ENCODE measurements around the gene SLC45A3.
A peak's percentile ranks its signal among the peaks of the same experiment; 100 is the strongest.

Gene SLC45A3

DNA sequence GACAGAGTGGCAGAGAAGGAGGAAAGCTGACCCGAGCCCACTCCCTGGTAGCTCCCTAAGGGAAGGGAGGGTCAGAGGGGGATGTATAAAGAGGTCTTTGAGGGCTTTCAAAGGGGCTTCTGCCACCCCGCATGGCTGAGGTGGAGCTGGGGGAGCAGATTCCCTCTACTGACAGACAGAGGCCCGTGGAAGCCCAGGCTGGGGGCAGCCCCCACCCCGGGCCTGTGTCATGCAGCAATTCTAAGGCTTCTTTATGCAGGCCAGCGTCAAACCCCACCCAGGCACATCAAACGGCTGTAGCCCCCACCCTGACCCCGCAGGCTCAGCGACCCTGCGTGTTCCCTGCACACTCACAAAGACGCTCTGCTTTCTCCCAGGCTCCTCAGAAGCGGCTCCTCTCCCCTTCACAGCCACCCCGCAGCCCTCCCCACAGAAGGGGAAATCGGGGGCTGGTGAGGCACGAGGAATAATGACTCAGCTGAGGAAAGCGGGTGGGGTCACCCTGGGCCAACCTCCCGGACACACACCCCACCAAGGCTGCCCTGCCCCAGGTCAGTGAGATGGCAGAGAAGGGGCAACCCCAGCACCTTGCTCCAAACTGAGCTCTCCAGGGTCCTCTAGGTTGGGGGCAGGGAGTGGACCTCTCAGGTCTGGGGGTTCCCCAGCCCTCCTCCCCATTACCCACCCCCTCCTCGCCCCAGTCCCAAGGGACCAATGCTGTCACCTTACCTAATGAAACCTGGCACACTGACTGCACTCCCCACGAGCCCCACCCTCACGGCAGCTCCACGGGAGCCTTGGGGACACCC, 10.8 kb downstream of the SLC45A3 start:
- no peak for DNase-seq (ENCODE audit: low read depth)

DNA sequence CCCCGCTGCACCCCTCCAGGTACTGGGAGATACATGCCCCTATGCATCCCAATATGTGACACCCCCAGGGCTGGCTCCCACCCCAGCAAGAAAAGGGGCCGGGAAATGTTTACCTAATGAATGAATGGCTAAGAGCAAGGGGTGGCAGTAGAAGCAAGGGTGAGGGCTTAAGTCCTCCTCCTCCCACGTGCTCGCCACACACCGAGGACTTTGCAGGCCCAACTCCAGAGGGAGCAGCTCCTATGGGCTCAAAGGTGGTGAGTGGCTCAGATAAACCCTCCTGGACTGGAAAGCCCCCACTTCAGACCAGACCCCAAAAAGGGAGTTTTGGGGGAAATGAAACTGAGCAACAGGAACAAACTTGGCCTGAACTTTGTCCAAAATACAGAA, 11.4 kb downstream of the SLC45A3 start:
- no peak for DNase-seq (ENCODE audit: low read depth)

DNA sequence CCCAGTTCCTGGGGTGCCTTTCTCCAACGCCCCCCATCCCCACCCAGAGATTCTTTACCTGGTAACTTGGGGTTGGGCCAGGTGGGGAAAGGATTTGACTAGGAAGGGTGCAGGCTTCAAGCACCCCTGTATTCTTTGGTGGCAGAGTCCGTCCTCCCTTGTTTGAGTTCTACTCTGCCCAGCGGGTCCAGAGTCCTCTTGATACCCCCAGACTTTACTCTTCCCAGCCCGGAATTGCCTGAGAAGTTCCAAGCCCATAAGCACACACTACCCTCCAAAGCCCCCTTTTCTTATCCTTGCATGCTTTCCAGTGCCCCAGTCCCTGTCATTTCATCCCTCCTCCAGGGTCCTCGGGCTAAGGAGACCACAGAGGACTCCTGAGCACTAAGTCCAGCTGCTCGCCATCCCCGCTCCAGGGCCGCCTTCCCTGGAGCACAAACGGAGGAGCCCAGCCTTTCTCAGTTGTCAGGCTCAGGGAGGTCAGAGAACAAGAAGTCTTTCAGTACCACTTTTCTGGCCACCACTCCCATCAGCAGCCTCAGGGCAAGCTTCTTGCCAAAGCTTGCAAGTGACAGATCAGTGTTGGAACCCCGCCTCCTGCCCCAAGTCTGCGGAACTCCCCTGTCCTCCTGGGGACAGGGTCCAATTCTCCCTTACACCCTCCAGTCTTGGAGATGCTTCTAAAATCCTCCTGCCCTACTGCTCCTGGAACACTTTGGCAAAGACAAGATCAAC, 12.2 kb downstream of the SLC45A3 start:
- no peak for DNase-seq (ENCODE audit: low read depth)

DNA sequence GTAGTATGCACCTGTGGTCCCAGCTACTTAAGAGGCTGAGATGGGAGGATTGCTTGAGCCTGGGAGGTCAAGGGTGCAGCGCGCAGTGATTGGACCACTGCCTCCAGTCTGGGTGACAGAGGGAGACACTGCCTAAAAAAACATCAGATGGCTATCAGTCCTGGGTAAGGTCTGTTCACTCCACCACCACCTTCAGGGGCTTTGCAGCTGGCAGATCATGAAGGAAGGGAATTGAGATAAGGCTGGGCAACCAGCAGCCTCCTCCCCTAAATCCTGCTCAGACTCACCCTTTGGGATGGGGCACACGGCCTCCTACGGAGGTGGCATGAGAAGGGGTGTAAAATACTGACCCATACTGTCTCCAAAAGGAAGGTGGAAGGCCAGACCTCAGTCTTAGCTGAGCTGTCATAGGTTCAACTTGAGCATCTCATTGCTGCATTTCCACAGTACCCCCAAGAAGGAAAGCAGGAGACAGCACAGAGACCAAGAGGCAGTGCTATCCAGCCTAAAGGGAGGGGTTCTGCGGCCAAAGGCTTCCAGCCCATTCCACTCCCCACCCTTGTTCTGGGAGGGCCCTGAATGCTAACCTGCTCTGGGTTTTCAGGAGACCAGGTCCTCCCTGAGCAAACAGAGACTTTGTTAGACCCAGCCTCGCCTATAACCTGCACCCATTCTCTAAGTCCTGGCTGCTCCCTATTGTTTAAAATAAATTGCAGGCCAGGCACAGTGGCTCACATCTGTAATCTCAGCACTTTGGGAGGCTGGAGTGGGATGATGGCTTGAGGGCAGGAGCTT, 13.7 kb downstream of the SLC45A3 start:
- DNase-seq (ENCODE audit: low read depth) = no peak

DNA sequence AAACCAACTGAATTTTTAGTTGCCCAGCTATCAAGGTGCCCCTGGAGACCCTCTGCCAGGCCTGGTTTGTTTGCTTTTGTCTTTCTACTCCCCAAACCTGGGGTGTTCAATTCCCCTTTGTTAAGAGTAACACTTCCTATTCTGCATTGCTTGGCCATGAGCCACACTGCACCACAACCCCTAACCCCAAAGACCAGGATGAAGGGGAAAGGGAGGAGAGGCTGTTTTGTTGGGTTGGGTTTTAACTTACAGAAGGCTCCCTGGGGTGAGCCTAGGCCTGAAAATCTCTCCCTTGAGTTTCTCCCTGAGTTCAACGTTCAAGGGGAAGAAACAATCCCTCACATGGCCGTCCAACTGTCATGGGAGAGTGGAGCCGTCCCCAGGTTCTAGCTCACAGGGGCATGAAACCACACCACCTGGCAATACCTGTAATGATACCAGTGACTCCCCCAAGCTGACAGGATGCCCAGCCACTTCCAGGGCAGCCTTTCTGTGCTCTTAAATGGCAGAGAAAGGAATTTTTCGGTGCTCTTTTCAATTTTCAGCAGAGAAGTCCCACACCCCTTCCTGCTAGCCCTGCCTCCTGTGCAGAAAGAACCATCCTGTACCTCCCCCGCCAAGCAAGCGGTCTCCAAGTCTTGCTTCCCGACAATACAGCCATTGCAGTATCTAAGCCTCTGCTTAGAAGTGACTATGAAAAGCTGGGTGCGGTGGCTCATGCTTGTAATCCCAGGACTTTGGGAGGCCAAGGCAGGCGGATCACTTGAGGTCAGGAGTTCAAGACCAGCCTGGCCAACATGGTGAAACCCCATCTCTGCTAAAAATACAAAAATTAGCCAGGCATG, 14.9 kb downstream of the SLC45A3 start:
- no peak for DNase-seq (ENCODE audit: low read depth)

DNA sequence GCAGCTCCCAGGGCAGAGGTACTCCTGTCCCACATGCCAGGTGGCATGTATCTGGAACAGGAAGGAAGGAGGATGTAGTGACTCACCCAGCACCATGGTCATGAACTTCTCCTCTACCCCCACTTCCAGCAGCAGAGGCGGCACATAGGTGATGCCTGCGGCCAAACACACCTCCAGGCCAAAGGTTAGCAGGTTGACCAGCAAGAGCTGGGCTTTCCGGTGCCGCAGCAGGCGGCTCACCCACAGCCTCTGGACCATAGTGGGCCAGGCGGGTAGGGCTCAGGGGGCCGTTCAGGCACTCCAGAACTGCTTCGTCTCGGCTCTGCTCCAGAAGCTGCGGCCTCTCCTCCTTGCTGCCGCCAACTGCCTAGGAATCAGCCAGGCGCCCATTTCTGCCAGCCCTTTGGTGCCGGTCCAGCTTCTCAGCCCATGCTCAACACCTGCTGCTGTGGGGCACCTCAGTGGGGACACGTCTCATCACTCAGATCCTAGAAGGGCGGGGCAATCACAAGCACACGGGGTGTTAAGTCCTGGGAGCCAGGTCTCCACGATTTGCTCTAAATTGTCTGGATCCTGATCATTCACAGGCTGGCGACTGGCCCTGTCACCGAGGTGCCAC, 15.8 kb downstream of the SLC45A3 start:
- no peak for DNase-seq (ENCODE audit: low read depth)

DNA sequence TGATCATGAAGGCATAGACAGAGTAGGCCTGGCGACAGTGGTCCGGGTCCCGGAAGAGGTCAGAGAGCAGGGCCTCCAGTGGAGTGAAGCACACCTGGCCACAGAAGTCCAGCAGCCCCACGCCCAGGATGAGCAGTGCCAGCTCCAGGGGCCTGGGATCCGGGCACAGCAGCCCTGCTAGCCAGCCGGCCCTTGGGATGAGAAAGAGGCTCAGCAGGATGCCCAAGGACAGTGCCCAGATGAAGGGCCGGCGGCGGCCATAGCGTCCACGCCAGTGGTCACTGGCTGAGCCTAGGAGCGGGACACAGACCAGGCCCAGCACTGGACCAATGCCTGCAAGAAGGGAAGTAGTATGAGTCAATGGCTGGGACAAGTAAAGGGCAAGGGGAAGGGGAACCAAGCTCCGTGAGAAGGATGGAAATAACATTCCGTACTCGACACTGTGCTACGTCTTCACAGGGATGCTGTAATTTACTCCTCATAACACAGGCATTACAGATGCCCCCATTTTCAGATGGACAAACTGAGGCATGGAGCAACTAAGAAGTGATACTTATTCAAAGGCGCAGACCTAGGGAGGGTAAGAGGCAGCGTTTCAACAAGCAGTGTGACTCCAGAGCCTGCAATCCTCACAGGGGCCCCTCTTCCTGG, 16.9 kb downstream of the SLC45A3 start:
- no peak for DNase-seq (ENCODE audit: low read depth)

DNA sequence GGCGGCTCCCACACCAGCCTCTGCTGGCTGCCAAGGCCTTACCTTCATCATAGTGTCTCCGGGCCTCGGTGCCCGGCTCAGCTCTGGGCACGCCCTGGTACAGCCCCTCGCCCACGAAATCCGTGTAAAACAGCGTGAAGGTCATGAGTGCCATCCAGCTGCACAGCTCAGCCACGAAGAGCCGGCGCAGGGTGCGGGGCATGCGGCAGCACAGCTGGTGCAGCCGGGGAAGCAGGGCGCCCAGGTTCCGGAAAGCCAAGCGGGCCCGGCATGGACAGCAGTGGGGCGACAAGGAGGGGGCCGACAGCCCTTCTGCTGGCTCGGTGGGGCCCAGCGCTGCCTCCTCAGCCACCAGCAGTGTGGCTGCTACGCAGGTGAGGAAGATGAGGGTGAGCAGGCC, 17.5 kb downstream of the SLC45A3 start:
- no peak for DNase-seq (ENCODE audit: low read depth)

DNA sequence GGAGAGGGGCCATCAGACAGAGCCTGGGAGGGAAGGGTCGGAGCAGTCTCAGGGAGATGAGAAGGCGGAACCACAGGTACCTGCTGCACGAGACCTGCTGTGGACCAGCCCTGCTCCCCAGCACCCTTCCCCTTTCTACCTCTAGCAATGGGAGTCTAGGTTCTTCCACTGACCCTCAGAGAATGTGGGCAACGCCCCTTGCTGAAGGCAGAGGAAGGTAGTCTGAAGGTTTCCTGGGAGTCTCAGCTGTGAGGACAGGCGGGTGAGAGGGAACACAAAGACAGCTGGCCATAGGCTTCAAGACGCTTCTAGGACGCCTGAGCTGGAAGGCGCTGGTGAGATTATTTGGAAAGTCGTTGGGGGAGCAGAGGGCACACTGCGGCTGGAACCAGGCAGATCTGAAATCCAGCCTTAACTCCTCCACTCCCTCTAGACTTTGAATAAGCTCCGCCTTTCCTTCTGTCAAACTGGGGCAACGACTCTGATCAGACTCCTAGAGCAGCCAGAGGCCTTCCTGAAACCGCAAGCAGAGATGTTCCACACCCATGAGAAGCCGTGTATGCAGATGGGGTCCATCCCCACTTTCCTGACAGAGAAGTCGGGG, 18.1 kb downstream of the SLC45A3 start:
- DNase-seq (ENCODE audit: low read depth) = no peak

DNA sequence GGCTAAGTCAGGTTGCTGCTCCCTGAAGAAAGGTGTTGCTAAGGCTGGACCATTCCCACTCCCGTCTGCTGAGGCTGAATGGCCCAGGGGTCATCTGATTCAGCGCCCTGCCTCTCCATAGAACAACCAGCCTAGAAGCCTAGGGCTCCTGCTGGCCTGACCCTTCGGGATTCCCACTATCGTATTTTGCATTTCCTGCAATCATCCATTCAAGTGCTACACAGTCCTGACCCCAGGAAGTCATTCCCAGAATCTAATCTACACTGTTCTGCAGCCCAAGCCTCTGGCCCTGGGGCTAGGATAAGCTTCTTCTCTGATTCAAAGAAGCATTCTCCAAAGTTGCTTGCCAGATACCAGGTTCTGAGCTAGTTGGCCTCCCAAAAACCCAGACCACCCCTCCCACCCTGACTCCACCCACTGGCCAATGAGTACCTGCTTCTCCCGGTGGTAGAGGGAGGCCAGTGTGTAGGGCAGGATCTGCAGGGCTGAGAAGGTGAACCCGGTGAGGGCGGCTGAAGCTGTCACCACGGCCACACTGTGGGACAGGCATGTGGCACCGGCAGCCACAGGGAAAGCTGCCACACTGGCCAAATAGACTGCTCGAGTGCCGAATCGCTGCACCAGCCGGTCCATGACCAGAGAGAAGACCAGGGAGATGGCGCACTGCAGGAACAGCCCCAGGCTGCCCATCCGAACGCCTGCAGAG, 18.7 kb downstream of the SLC45A3 start:
- DNase-seq (ENCODE audit: low read depth) = no peak

DNA sequence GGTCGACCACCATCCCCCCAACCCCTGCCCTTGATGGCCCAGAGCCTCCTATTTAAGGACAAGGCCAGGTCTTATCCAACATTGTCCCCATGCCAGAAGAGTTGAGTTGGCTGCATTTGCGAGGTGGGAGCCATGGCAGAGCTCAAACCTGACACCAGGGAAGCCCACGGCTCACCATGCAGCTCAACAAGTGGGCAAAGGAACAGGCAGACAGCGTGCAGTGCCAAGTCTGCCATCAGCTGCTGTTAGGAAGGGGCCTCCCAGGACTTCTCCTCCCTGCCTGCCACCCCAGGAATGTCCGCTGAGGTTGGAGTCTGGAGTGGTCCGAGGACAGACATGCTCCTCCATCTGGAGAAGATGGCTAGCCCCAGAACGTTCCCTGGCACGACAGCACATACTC, 19.9 kb downstream of the SLC45A3 start:
- DNase-seq (ENCODE audit: low read depth) = no peak

DNA sequence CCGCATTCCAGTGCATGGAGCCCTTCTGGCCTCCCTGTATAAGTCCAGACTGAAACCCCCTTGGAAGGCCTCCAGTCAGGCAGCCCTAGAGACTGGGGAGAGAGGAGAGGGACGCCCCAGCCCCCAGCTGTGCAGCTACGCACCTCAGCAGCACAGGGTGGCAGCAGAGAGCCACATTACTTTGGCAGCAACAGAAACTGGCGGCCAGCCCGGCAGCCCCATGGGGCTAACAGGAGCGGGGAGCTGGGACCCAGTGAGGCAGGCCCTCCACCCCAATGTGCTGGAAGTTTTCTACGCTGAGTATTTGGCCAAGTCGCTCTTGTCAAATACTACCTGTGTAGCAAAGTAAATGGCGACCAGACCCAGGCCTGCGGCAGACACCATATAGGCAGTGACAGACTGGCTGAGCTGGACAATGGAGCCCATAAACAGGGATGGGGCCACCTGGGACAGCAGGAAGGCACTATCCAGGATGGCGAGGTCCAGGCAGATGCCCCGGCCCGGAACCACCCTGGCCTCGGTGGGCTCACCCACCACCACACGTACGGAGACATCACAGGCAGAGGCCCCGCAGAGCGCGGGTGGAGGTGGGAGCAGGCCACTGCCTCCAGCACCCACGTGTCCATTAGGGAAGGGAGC, 21.2 kb downstream of the SLC45A3 start:
- peak; percentile 28 for DNase-seq (ENCODE audit: low read depth)

DNA sequence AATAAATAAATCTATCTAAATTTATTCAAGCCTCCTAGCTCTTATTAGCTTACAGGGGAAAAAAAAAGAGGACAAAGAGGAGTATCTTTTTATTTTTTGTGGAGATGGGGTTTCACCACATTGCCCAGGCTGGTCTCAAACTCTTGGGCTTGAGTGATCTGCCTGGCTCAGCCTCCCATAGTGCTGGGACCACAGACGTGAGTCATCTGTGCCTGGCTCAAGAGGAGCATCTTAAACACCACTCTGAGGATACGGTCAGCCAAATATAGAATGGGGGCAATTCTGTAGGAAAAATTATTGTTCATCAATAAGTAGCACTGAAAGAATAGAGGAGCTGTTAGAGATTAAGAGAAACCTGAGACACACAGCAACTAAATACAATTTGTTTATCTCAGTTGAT, 24.1 kb downstream of the SLC45A3 start:
- DNase-seq (ENCODE audit: low read depth) = no peak

DNA sequence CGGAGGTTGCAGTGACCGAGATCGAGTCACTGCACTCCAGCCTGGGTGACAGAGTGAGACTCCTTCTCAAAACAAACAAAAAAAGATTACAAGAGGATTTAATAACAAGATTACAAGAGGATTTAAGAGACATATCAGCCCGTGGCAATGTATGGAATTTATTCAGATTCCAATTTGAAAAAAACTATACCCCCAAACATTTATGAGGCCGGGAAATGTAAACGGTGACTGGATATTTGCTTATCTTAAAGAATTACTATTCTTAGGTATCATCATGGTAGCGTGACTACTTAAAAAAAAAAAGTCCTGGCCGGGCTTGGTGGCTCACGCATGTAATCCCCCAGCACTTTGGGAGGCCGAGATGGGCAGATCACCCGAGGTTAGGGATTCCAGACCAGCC, 27.3 kb downstream of the SLC45A3 start:
- DNase-seq (ENCODE audit: low read depth) = no peak

DNA sequence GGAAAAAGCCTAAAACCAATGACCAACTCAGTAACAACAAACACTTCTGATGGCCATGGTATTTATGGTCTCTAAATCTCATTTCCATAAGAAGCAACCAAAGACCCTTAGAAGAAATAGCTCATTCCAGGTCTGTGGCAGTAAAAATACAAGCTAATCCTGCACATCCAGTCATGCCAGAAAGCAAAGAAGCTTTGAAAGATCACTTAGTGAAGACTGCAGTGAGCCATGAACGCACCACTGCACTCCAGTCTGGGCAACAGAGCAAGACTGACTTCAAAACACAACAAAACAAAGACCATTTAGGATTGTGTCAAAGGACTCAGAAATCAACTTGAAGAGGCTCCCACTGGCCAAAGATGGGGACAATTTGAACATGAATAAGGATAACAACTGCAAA, 30.1 kb downstream of the SLC45A3 start:
- no peak for DNase-seq (ENCODE audit: low read depth)

DNA sequence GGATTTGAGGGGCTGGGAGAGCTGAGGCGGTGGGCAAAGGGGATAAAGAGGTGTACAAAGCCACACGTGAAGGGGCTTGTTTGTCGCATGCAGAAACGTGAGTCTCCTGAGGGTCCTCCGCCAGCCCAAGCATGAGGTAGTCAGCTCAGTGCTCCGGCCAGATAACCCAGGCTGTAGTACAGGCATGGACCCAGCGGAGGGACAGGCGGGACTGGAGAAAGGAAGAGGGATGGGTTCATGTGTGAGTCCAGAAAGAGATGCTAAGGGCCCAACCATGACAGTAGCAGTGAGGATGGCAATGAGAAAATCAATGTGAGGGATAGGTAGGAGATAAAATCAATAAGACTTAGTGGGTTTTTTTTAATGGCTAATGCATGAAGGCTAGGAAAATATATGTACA, 34.8 kb downstream of the SLC45A3 start:
- no peak for DNase-seq (ENCODE audit: low read depth)

DNA sequence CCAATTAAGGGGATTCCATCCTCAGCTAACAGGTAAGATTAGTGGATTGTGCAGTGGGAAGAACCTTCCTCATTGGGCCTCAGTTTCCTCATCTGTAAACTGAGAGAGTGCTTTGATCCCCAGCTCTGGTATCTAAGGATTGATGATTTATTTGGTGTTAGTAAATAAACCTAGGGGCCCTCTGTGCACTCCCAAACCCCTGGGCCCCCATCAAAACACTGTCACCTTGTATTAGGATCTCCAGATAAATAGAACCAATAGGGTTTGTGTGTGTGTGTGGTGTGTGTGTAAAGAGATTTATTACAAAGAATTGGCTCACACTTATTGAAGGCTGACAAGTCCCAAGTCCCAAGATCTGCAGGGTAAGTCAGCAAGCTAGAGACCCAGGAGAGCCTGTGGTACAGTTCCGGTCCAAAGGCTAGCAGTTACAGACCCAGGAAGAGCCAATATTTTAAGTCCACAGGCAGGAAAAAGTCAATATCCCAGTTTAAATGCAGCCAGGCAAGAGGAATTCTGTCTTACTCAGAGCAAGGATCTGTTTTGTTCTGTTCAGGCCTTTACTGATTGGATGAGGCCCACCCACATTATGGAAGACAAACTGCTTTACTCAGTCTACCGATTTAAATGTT, 37.5 kb downstream of the SLC45A3 start:
- no peak for DNase-seq (ENCODE audit: low read depth)

DNA sequence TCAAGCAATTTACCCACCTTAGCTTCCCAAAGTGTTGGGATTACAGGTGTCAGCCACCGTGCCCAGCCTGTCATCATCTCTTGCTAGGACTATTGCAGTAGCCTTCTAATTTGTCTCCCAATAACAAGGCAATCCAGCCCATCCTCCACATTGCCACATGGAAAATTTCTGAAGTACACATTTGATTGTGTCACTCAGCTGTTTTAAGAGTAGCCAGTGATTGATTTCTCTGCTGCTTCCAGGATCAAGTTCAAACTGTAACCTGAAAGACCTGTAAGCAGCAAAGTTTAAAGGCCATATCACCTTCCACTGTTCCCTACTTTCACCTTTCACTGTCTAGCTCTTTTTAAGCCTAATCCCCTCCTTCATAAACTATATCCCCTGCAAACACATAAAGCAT, 40.7 kb downstream of the SLC45A3 start:
- DNase-seq (ENCODE audit: low read depth) = no peak

All from fibroblast of the conjunctiva (primary cell).